ENCODE results near the gene HAPSTR1. TPM values are rescaled to one million over a fixed set of nuclear protein-coding genes. Genes with fewer than 3 reads are reported as not detected.
A peak's percentile ranks its signal among the peaks of the same experiment; 100 is the strongest.

HAPSTR1 gene
- total RNA-seq, 2 experiments from 2014 or later, result 71.6 to 72.2 TPM

DNA sequence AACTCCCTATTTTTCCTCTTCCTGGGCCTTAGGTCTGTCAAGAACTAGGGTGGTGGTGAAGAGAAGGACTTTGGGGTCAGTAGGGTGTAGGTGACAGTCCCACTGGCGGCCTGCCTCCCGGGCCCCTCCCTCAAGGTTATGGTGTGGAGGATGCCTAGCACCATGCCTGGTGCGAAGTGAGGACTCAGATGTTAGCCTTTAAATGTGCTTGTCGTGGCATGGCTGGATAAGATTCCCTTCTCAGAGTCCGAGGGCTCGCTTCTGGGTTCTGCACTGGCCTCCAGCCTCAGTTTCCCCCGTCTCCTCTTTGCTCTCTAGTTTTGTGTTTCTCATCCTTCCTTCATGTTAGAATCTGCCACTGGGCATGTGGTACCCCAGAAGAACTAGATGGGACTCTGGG lies 32.0 kb downstream of the HAPSTR1 start:
- POLR2A ChIA-PET, result no interaction called here
- Mint-ChIP-seq H3K36me3 (peaks cover 12% of the 10 kb centered on the region), H3K9me3 (no peaks in the 10 kb centered on the region), H3K4me3 (no peak overlapping the region), H3K27me3 (no peaks in the 10 kb centered on the region), H3K27ac (peak overlapping the region; percentile 61), H3K4me1 (peaks cover 45% of the 10 kb centered on the region)
- DNase-seq (no peak), ATAC-seq (ENCODE audit: low read depth) (no peak)

DNA sequence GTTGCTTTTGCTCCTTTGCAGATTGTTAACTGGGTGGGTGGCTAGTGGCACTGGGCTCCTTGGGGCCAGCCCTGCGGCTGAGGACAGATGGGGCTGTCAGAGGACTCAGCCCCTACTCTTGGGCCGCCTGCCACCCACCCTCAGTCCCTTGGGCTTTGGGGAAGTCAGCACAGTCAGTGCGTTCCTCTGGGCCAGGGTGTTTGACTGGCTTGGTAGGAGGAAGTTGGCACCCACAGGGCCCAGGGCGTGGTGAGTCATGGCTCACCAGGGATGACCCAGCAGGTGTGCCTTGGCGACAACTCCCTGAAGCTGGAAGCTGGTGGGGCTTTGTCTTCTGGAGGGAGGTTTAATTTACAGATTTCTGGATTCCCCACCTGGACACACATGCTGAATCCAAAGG lies 32.4 kb downstream of the HAPSTR1 start:
- no peak overlapping the region for H3K4me3 Mint-ChIP-seq
- ATAC-seq (ENCODE audit: low read depth), result no peak
- peaks cover 10% of the 10 kb centered on the region for H3K36me3 Mint-ChIP-seq
- peak overlapping the region; percentile 61 for H3K27ac Mint-ChIP-seq
- POLR2A ChIA-PET, result no interaction called here
- H3K9me3 Mint-ChIP-seq, result no peaks in the 10 kb centered on the region
- no peak for DNase-seq
- no peaks in the 10 kb centered on the region for H3K27me3 Mint-ChIP-seq
- H3K4me1 Mint-ChIP-seq, result peaks cover 47% of the 10 kb centered on the region

DNA sequence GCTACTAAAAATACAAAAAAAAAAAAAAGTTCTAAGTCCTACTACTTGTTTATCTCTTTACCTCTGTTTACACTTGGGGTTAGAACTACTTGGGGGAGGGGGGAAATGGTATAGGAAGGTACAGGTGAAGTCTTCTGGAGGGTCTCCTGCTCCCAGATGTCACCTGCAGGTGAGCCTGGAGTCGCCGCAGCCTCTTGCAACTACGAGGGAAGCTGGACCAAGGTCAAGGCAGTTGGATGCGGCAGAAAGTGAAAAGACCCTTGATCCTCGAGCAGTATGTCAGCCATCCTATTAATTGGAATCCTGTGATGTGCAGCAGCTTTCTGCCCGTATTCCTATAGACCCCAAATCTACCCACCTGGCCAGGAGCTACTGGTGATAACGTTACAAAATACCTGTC lies 33.0 kb downstream of the HAPSTR1 start:
- H3K36me3 Mint-ChIP-seq, result peaks cover 10% of the 10 kb centered on the region
- no peak for DNase-seq
- POLR2A ChIA-PET, result no interaction called here
- no peak for ATAC-seq (ENCODE audit: low read depth)
- H3K4me1 Mint-ChIP-seq, result peaks cover 45% of the 10 kb centered on the region
- H3K4me3 Mint-ChIP-seq, result no peak overlapping the region
- H3K9me3 Mint-ChIP-seq, result no peaks in the 10 kb centered on the region
- H3K27me3 Mint-ChIP-seq, result no peaks in the 10 kb centered on the region
- H3K27ac Mint-ChIP-seq, result peak overlapping the region; percentile 5

DNA sequence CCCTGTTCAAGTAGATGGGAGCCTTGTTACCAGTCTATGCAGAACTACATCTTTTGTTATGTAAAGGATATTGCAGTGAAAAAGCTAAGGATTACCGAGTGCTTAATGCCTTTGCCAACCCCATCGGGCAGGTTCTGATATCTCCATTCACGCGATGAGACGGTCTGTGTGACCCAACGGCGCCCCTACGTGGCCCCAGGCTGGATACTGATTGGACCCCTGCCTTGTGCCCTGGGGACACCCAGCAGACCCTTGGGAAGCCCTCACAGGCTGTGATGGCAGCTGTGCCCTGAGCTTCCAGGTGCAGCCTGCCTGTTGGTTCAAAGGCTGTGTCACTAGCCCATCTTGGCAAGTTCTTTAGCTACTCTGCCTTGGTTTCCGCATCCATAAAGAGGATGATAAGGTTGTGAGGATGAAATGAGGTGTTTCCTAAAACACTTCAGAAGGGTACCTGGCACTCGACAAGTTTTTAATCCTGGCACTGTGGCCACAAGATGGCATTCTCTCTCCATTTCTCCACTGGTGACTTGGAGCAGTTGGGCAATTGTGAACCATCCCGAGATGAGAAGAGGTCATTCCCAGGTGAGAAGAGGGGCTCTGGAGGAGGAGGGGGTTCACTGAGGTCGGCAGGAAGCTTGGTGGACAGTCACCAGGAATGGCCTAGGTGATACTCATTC lies 33.6 kb downstream of the HAPSTR1 start:
- POLR2A ChIA-PET, result interaction anchor here (0.6 kb wide), 1 partner anchor 22 kb away, joined by 3 read pairs; no protein-coding TSS in a partner anchor
- H3K9me3 Mint-ChIP-seq, result no peaks in the 10 kb centered on the region
- H3K4me1 Mint-ChIP-seq, result peaks cover 41% of the 10 kb centered on the region
- ATAC-seq (ENCODE audit: low read depth), result no peak
- H3K4me3 Mint-ChIP-seq, result no peak overlapping the region
- H3K36me3 Mint-ChIP-seq, result peaks cover 6% of the 10 kb centered on the region
- no peak for DNase-seq
- no peak overlapping the region for H3K27ac Mint-ChIP-seq
- H3K27me3 Mint-ChIP-seq, result no peaks in the 10 kb centered on the region

DNA sequence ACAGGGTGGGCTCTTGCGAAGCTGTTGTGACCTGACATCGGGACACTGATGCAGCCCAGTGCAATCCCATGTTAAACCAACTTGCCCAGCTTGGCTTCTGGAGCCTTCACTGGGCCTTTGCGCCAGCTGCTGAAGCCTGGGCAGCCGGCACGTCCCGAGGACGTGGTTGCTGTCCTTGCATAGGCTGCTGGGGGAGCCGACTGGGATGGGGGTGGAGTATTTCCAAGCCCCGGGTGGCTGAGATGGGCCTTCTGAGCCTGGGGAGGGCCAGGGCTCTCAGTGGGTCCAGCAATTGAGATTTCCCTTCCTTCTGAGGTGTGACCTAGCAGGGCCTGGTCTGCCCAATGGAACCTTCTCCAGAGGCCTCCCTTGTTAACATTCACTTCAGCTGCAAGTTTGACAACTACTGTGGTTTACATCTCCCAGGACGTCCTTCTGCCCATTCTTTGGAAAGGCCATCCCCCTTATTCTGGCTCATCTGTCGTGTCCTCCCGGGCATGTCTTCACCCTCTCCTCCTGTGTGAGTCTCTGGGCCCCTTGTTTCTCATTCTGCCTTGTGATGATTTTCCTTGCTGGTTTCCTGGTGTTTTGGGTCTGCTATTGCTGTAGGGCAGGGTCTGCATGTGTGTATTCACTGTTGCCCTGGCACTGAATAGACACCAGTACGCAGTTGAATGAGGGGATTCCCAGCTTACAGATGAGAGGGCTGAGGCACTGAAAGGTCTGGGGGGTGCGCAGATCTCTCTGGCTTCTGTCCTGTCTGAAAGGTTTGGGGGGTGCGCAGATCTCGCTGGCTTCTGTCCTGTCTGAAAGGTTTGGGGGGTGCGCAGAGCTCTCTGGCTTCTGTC lies 34.4 kb downstream of the HAPSTR1 start:
- H3K4me1 Mint-ChIP-seq, result peaks cover 38% of the 10 kb centered on the region
- H3K36me3 Mint-ChIP-seq, result peaks cover 5% of the 10 kb centered on the region
- no peaks in the 10 kb centered on the region for H3K9me3 Mint-ChIP-seq
- ATAC-seq (ENCODE audit: low read depth) (no peak), DNase-seq (no peak)
- POLR2A ChIA-PET, result interaction anchor here (0.6 kb wide), 1 partner anchor 23 kb away, joined by 3 read pairs; no protein-coding TSS in a partner anchor
- no peak overlapping the region for H3K4me3 Mint-ChIP-seq
- peak overlapping the region; percentile 30 for H3K27ac Mint-ChIP-seq
- no peaks in the 10 kb centered on the region for H3K27me3 Mint-ChIP-seq

DNA sequence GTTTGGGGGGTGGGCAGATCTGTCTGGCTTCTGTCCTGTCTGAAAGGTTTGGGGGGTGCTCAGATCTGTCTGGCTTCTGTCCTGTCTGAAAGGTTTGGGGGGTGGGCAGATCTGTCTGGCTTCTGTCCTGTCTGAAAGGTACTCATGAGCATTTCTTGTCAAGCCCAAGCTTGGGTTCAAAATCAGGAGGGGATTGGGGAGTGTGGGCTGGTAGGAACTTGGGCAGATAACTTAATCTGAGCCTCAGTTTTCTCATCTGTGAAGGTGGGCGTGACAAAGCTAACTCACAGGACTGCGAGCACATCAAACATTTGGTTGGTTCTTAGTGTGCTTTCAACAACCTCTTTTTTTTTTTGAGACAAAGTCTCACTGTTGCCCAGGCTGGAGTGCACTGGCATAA lies 35.2 kb downstream of the HAPSTR1 start:
- DNase-seq, result no peak
- H3K4me3 Mint-ChIP-seq, result no peak overlapping the region

DNA sequence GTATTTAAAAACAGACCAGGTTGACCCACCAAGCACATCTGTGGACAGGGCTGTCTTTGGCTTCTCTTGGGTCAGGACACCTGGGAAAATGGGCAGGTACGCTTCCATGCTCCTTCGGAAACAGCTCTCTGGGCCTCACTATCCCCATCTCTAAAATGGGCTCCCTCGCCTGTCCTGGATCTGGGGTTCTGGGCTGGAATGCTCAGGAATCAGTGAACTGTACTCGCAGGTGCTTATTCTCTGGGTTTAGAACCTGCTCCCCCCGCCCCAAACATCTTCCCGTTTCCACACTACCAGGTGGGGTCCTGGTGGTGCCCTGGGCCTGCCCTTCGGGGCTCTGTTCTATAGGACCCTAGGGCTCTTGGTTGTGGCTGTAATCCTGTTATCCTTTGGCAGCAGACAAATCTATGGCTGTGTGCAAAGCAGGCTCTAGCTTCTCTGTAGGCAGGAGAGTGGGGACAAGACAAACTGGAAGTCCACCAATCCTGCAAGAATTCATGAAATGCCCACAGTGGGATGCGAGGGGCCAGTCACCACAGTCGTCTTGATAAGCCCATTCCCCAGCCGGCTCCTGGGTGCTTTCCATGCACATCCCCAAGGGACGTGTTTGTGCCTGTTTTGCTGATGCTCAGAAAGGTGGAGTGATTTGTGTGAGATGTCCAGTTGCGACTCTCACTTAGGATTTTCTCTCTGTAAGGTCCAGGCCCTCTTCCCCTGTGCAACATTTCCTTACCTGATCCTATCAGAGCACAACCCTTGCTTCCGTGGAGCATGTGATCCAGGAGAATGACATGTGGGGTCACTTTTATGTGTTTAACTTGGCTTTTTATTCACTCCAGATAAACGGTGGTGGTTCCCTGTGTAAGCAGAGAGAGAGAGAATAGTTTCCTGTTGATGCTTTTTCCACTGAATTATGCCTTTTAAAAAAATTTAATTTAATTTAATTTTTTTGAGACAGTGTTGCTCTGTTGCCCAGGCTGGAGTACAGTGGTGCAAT lies 37.2 kb downstream of the HAPSTR1 start:
- DNase-seq (no peak), ATAC-seq (ENCODE audit: low read depth) (no peak)
- Mint-ChIP-seq H3K36me3 (peaks cover 5% of the 10 kb centered on the region), H3K4me3 (peak overlapping the region; percentile 14), H3K27ac (peak overlapping the region; percentile 76), H3K9me3 (no peaks in the 10 kb centered on the region), H3K27me3 (no peaks in the 10 kb centered on the region), H3K4me1 (peaks cover 37% of the 10 kb centered on the region)
- POLR2A ChIA-PET, result interaction anchor here (0.7 to 1.6 kb wide), 3 partner anchors 26 to 461 kb away, joined by 3 to 11 read pairs (median 3); partner anchors contain the start of gene HAPSTR1

More for the DNA sequence above, 35.2 kb downstream of the HAPSTR1 start:
- H3K36me3 Mint-ChIP-seq, result peaks cover 5% of the 10 kb centered on the region
- ATAC-seq (ENCODE audit: low read depth), result no peak
- peaks cover 38% of the 10 kb centered on the region for H3K4me1 Mint-ChIP-seq
- H3K27me3 Mint-ChIP-seq, result no peaks in the 10 kb centered on the region
- H3K27ac Mint-ChIP-seq, result no peak overlapping the region
- POLR2A ChIA-PET, result interaction anchor here (1.6 kb wide), 1 partner anchor 34 kb away, joined by 11 read pairs; the partner anchor contains the start of gene HAPSTR1
- H3K9me3 Mint-ChIP-seq, result no peaks in the 10 kb centered on the region

DNA sequence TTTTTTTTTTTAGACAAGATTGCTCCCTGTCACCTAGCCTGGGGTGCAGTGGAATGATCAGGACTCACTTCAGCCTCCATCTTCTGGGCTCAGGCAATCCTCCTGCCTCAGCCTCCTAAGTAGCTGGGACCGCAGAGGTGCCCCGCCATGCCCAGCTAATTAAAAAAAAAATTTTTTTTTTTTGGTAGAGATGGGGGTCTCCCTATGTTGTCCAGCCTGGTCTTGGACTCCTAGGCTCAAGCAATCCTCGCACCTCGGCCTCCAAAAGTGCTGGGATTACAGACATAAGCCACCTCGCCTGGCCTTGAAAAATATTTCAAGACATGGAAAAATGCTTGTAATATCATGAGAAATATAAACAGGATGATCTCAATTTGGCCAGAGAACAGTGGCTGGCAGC lies 42.9 kb downstream of the HAPSTR1 start:
- no peaks in the 10 kb centered on the region for H3K9me3 Mint-ChIP-seq
- POLR2A ChIA-PET, result interaction anchor here (0.6 to 1.2 kb wide), 3 partner anchors 43 to 1603 kb away, joined by 3 to 5 read pairs (median 3); partner anchors contain the start of genes CARHSP1 and HAPSTR1
- H3K4me3 Mint-ChIP-seq, result no peak overlapping the region
- H3K27me3 Mint-ChIP-seq, result no peaks in the 10 kb centered on the region
- H3K4me1 Mint-ChIP-seq, result peaks cover 11% of the 10 kb centered on the region
- ATAC-seq (ENCODE audit: low read depth) (no peak), DNase-seq (no peak)
- no peak overlapping the region for H3K27ac Mint-ChIP-seq
- no peaks in the 10 kb centered on the region for H3K36me3 Mint-ChIP-seq

DNA sequence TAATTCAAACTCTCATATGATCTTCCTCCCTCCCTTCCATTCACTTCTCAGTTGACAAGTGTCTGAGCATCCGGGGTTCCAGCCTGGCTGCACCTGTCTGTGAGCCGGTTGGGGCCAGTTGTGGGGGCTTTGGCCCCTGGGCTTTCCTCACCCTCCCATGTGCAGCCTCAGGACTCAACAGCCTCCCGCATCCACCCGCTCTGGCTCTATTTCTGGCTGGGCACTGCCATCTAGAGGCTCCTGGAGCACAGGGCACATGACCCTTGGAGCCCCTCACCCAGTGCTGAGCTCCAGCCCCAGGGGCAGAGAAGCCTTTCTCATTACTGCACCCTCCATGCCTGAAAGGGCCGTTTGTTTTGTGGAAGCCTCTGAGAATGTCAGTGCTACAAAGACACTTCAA lies 43.3 kb downstream of the HAPSTR1 start:
- Mint-ChIP-seq H3K27me3 (no peaks in the 10 kb centered on the region), H3K36me3 (no peaks in the 10 kb centered on the region), H3K27ac (no peak overlapping the region), H3K4me3 (no peak overlapping the region), H3K4me1 (peaks cover 11% of the 10 kb centered on the region), H3K9me3 (no peaks in the 10 kb centered on the region)
- DNase-seq, result peak; percentile 64
- POLR2A ChIA-PET, result interaction anchor here (0.6 to 1.2 kb wide), 3 partner anchors 43 to 1602 kb away, joined by 3 to 5 read pairs (median 3); partner anchors contain the start of genes CARHSP1 and HAPSTR1
- peak; percentile 69 for ATAC-seq (ENCODE audit: low read depth)

DNA sequence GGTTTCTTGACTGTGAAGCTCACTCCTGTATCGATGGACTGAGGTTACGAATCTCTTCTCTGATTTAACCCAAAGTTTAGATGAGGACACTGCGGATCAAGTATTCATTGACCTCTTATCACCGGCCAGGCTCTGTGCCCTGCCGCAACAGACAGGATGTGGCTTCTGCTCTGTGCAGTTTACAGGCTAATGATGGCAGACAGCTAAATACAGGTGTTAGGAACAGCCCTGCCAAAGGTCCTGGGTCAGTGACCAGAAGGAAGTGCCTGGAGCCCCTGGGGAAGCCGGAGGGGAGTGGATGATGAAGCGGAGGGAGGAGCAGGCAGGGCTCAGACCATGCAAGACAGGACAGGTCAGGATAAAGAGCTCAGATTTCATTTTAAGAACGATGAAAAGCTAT lies 44.4 kb downstream of the HAPSTR1 start:
- POLR2A ChIA-PET, result no interaction called here
- ATAC-seq (ENCODE audit: low read depth), result no peak
- peaks cover 12% of the 10 kb centered on the region for H3K4me1 Mint-ChIP-seq
- no peaks in the 10 kb centered on the region for H3K9me3 Mint-ChIP-seq
- H3K27ac Mint-ChIP-seq, result no peak overlapping the region
- peak; percentile 24 for DNase-seq
- no peaks in the 10 kb centered on the region for H3K36me3 Mint-ChIP-seq
- no peak overlapping the region for H3K4me3 Mint-ChIP-seq
- no peaks in the 10 kb centered on the region for H3K27me3 Mint-ChIP-seq

DNA sequence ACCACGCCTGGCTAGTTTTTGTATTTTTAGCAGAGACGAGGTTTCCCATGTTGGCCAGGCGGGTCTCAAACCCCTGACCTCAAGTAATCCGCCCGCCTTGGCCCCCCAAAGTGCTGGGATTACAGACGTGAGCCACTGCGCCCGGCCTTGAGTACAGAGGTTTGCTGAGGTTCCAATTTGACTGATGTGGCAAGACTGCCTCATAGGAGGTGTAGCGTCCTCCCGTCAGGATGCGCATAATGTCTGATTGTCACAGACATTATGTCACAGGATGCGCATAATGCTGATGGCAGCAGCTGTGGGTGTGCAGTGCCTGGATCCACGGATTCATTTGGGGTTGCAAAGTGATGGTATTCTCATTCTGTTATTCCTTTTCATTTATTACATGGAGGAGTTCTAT lies 45.2 kb downstream of the HAPSTR1 start:
- ATAC-seq (ENCODE audit: low read depth) (no peak), DNase-seq (peak; percentile 12)
- Mint-ChIP-seq H3K27ac (no peak overlapping the region), H3K27me3 (no peaks in the 10 kb centered on the region), H3K4me1 (peaks cover 12% of the 10 kb centered on the region), H3K9me3 (no peaks in the 10 kb centered on the region), H3K4me3 (no peak overlapping the region), H3K36me3 (no peaks in the 10 kb centered on the region)
- POLR2A ChIA-PET, result no interaction called here

DNA sequence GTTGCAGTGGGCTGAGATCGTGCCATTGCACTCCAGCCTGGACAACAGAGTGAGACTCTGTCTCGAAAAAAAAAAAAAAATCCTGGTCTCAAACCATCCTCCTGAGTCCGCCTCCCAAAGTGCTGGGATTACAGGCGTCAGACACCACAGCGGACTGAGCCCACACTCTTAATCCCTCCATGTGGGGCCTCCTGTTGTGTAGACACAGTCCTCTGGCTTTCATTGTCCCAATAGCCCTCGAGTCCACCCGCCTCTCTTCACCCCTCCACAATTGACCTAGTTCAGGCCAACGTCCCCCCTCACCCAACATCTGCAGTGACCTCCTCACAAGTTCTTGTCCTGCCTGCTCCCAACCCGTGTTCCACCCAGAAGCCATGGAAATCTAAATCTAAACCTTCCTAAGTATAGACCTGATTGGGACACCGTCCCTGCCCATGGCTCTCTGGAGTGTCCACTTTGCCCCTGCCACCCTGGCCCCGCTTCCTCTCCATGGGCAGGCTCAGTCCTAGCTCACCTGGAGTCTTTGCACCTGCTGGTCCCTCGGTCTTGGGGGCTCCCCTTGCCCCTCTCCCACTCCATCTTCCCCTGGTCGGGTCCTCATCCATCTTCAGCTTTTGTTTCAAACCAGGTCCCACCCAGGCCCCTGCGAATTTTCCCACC lies 46.7 kb downstream of the HAPSTR1 start:
- Mint-ChIP-seq H3K9me3 (no peaks in the 10 kb centered on the region), H3K27ac (no peak overlapping the region), H3K36me3 (no peaks in the 10 kb centered on the region), H3K4me3 (no peak overlapping the region), H3K27me3 (no peaks in the 10 kb centered on the region), H3K4me1 (peaks cover 12% of the 10 kb centered on the region)
- POLR2A ChIA-PET, result interaction anchor here (2.2 kb wide), 1 partner anchor 47 kb away, joined by 7 read pairs; the partner anchor contains the start of gene HAPSTR1
- ATAC-seq (ENCODE audit: low read depth) (no peak), DNase-seq (no peak)

Data from activated naive CD8-positive, alpha-beta T cell treated with anti-CD3 and anti-CD28 coated beads, Interleukin-2, amount 10 ng/mL, durations not matched to agents 7 days and 5 days (primary cell).